Measurements from ENCODE around the gene IMP4. TPM values are rescaled to one million over a fixed set of nuclear protein-coding genes. Genes with fewer than 3 reads are reported as not detected.
A peak's percentile ranks its signal among the peaks of the same experiment; 100 is the strongest.

IMP4 gene
- total and polyA plus RNA-seq, 2 of the 13 experiments (the other 11 are each of a cell fraction or from before 2014, with no cell fraction given), result 142 to 158 TPM

DNA sequence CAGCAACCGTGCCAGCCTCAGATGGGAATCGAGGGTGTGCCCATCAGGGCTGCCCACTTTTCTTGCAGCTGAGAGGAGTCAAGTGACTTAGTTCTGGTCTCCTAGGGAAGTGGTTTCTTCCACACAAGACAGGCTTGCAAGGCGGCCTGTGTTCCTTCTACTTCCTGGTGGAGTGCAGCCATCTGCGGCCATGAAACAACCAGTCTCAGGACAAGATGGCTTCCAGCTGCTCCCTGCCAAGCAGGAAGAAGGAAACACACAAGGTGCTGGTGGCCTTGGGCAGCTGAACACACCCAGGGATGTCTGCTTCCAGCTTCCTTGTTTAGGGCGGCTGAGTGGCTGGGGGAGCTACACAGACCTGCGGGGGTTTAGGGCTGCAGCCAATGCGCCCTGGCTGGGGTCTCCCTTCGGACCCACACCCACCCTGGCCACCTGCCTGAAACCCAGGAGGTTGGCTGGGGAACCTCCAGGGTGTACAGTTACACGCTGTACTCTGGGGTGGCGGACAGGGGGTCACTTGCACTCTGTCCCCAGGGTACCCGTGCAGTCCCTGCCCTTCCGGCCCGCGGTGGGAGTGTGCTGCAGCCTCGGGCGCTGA is 47.9 kb downstream of the IMP4 start (continued):
- TF ChIP-seq, protein P1, sequence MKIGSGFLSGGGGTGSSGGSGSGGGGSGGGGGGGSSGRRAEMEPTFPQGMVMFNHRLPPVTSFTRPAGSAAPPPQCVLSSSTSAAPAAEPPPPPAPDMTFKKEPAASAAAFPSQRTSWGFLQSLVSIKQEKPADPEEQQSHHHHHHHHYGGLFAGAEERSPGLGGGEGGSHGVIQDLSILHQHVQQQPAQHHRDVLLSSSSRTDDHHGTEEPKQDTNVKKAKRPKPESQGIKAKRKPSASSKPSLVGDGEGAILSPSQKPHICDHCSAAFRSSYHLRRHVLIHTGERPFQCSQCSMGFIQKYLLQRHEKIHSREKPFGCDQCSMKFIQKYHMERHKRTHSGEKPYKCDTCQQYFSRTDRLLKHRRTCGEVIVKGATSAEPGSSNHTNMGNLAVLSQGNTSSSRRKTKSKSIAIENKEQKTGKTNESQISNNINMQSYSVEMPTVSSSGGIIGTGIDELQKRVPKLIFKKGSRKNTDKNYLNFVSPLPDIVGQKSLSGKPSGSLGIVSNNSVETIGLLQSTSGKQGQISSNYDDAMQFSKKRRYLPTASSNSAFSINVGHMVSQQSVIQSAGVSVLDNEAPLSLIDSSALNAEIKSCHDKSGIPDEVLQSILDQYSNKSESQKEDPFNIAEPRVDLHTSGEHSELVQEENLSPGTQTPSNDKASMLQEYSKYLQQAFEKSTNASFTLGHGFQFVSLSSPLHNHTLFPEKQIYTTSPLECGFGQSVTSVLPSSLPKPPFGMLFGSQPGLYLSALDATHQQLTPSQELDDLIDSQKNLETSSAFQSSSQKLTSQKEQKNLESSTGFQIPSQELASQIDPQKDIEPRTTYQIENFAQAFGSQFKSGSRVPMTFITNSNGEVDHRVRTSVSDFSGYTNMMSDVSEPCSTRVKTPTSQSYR (CRISPR knock-in tag; IDR thresholded peaks at IDR 0.05; ENCODE audit: borderline replicate concordance), result no peak
- TF ChIP-seq HDAC1 (CRISPR knock-in tag; IDR thresholded peaks at IDR 0.05) (no peak), HDAC2 (CRISPR knock-in tag; IDR thresholded peaks at IDR 0.05) (0 out of 2 replicates have a peak, but pooled peaks have one; percentile 7), ZNF616 (CRISPR knock-in tag; IDR thresholded peaks at IDR 0.05; ENCODE audit: low read depth) (no peak), ZNF230 (CRISPR knock-in tag; IDR thresholded peaks at IDR 0.05) (0 out of 2 replicates have a peak, but pooled peaks have one; percentile 26), ZNF354B (CRISPR knock-in tag; IDR thresholded peaks at IDR 0.05) (no peak), IRF2 (CRISPR knock-in tag; IDR thresholded peaks at IDR 0.05) (no peak), AHR (CRISPR knock-in tag; IDR thresholded peaks at IDR 0.05) (no peak), HOXA7 (CRISPR knock-in tag; IDR thresholded peaks at IDR 0.05) (no peak), ZC3H4 (CRISPR knock-in tag; IDR thresholded peaks at IDR 0.05; ENCODE audit: borderline replicate concordance) (no peak), NFYC (CRISPR knock-in tag; IDR thresholded peaks at IDR 0.05) (no peak), SMC3 (IDR thresholded peaks at IDR 0.05; ENCODE audit: low read length) (no peak), ZNF430 (CRISPR knock-in tag; IDR thresholded peaks at IDR 0.05) (no peak), SAP130 (CRISPR knock-in tag; IDR thresholded peaks at IDR 0.05; ENCODE audit: low read depth) (no peak), BRCA1 (CRISPR knock-in tag; IDR thresholded peaks at IDR 0.05) (no peak), SRF (IDR thresholded peaks at IDR 0.05; ENCODE audit: low read depth, low read length) (no peak), ATRX (CRISPR knock-in tag; IDR thresholded peaks at IDR 0.05; ENCODE audit: borderline replicate concordance) (no peak), TBX2 (CRISPR knock-in tag; IDR thresholded peaks at IDR 0.05; ENCODE audit: borderline replicate concordance) (no peak; the same call in 1 of the 2 replicates), ZNF772 (CRISPR knock-in tag; IDR thresholded peaks at IDR 0.05) (no peak), SETDB1 (CRISPR knock-in tag; IDR thresholded peaks at IDR 0.05; ENCODE audit: borderline replicate concordance) (no peak)
- TF ChIP-seq, protein P2, sequence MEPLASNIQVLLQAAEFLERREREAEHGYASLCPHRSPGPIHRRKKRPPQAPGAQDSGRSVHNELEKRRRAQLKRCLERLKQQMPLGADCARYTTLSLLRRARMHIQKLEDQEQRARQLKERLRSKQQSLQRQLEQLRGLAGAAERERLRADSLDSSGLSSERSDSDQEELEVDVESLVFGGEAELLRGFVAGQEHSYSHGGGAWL (CRISPR knock-in tag; IDR thresholded peaks at IDR 0.05), result no peak
